A673 (cell line): ENCODE data around the gene SMAD5. TPM values are rescaled to one million over a fixed set of nuclear protein-coding genes. Genes with fewer than 3 reads are reported as not detected.

ENCODE experiments used
- BruUV-seq: library from RNA; stranded (reverse); fragments of 400-500 nt; replicated peaks from 2 replicates; lab custom pipeline; 2021; lab: Mats Ljungman, UMichigan
- CTCF ChIA-PET: fragments of 300-600 bp; sonication (Branson Sonifier 250); formaldehyde crosslinking; loops from one replicate; lab custom pipeline; 2022; ENCODE audit warnings: antibody characterized with exemption; lab: Charles Lee
- POLR2A ChIA-PET: fragments of 300-600 bp; sonication (Branson Sonifier 250); formaldehyde crosslinking; loops from one replicate; lab custom pipeline; 2022; ENCODE audit warnings: antibody characterized with exemption; ENCODE audit not compliant: low non-redundant PET; lab: Charles Lee
- DNase-seq: peaks from one replicate; pipeline ENCODE4 v3.0.0-alpha.2; 2015; ENCODE audit warnings: low spot score
- H3K27ac ChIP-seq: fragments of 200-600 bp; sonication (generic); 2 replicates; pipeline ENCODE4 v1.5.1; 2016; ENCODE audit warnings: mixed run types, low read depth, mild to moderate bottlenecking, mixed read lengths, antibody characterized with exemption, low read length; ENCODE audit not compliant: poor library complexity, severe bottlenecking
- H3K27me3 ChIP-seq: fragments of 200-600 bp; sonication (generic); replicated peaks from 2 replicates; pipeline ENCODE4 v1.6.1; 2017; ENCODE audit warnings: mixed run types, low read depth, mild to moderate bottlenecking, mixed read lengths, antibody characterized with exemption, low read length; ENCODE audit not compliant: insufficient read depth, poor library complexity
- H3K36me3 ChIP-seq: fragments of 200-600 bp; sonication (generic); 2 replicates; pipeline ENCODE4 v1.6.1; 2016; ENCODE audit warnings: mixed run types, mild to moderate bottlenecking, mixed read lengths, antibody characterized with exemption, low read length; ENCODE audit not compliant: insufficient read depth, poor library complexity, severe bottlenecking
- H3K4me1 ChIP-seq: fragments of 200-600 bp; sonication (generic); 2 replicates; pipeline ENCODE4 v1.6.1; 2017; ENCODE audit warnings: mixed run types, mild to moderate bottlenecking, mixed read lengths, antibody characterized with exemption, low read length; ENCODE audit not compliant: insufficient read depth, poor library complexity, severe bottlenecking
- H3K4me3 ChIP-seq: fragments of 200-600 bp; sonication (generic); 2 replicates; pipeline ENCODE4 v1.5.1; 2016; ENCODE audit warnings: low read depth, mixed run types, mild to moderate bottlenecking, mixed read lengths, low read length; ENCODE audit not compliant: poor library complexity, severe bottlenecking
- H3K9me3 ChIP-seq: fragments of 200-600 bp; sonication (generic); 2 replicates; pipeline ENCODE4 v1.6.1; 2016; ENCODE audit warnings: mixed run types, low read depth, mild to moderate bottlenecking, mixed read lengths, antibody characterized with exemption, low read length; ENCODE audit not compliant: poor library complexity, severe bottlenecking
- EZH2 ChIP-seq: fragments of 200-600 bp; sonication (generic); IDR thresholded peaks from 2 replicates; pipeline ENCODE4 v1.6.1; 2017; ENCODE audit warnings: borderline replicate concordance, low read depth, mild to moderate bottlenecking, mixed read lengths, antibody characterized with exemption, low read length; ENCODE audit not compliant: poor library complexity, severe bottlenecking
- intact Hi-C: fragments of 100-400 bp; cut with micrococcal nuclease; formaldehyde crosslinking; loops from one replicate; pipeline ENCODE4 v1.10.0; 2022; ENCODE audit not compliant: unreplicated experiment
- total RNA-seq: library from RNA; stranded (reverse); gene quantifications from 2 replicates; pipeline ENCODE4 v1.2.3, GENCODE V29; 2021
- TF ChIP-seq, protein P1 (sequence below): fragments of 300-800, 200-600 bp; sonication (generic); conservative IDR thresholded peaks from 2 replicates; pipeline ENCODE4 v1.5.1; 2017; ENCODE audit warnings: low read depth, mild to moderate bottlenecking, antibody characterized with exemption, low read length, moderate library complexity, mixed read lengths

SMAD5 gene
- total RNA-seq, 1 experiment from 2014 or later: 72.0 TPM

DNA sequence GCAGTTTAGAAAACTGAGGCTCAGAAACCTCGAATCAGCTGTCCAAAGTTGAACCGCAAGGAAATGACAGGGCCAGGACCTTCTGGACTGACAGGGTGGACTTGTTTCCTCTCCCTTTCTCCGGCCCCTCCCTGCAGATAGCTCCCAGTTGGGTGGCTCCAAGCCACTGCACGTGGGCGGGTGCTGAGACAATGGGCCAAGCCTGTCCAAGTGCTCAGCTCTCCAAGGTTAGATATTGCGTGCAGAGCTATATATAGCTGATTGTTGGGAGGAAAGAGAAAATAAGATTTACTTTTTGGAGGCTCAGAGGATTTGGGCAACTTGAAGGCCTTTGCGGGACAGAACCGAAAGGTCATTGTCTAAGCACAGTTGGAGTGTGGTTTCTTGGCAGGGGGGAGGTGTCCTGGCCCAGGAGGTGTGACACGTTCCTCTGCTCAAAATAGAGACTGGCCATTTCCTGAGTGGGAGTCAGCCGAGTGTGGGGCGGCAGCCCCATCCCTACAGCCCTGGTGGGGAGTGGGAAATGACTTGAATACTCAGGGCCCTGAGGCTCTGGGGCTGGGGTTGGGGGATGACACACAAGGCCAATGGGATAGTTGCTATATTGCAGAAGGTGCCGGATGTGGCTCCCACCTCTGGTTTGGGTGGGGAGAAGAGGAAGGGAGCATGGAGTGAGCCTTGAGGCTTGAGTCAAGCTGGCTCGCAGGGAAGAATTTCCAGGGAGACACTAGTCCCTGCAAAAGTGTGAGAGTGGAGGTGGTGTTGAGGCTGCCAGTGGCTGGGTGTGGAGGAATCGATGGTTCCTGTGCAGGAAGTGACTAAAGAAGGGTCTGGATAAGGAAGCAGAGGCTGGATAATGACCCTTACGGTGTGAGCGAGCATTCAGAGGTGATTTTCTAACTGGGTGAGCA lies 44.4 kb upstream of the SMAD5 start:
- no peak overlapping the region for H3K4me3 ChIP-seq
- H3K27ac ChIP-seq: no peak overlapping the region
- TF ChIP-seq, protein P1, sequence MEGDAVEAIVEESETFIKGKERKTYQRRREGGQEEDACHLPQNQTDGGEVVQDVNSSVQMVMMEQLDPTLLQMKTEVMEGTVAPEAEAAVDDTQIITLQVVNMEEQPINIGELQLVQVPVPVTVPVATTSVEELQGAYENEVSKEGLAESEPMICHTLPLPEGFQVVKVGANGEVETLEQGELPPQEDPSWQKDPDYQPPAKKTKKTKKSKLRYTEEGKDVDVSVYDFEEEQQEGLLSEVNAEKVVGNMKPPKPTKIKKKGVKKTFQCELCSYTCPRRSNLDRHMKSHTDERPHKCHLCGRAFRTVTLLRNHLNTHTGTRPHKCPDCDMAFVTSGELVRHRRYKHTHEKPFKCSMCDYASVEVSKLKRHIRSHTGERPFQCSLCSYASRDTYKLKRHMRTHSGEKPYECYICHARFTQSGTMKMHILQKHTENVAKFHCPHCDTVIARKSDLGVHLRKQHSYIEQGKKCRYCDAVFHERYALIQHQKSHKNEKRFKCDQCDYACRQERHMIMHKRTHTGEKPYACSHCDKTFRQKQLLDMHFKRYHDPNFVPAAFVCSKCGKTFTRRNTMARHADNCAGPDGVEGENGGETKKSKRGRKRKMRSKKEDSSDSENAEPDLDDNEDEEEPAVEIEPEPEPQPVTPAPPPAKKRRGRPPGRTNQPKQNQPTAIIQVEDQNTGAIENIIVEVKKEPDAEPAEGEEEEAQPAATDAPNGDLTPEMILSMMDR: no peak
- no peak for TF ChIP-seq EZH2
- H3K9me3 ChIP-seq: no peaks in the 10 kb centered on the region
- no peaks in the 10 kb centered on the region for H3K36me3 ChIP-seq
- DNase-seq: no peak
- intact Hi-C loops: no loop called here
- CTCF ChIA-PET: no interaction called here
- BruUV-seq: no TSS peak
- H3K4me1 ChIP-seq: no peaks in the 10 kb centered on the region
- H3K27me3 ChIP-seq: peaks cover 1% of the 10 kb centered on the region
- POLR2A ChIA-PET: no interaction called here

DNA sequence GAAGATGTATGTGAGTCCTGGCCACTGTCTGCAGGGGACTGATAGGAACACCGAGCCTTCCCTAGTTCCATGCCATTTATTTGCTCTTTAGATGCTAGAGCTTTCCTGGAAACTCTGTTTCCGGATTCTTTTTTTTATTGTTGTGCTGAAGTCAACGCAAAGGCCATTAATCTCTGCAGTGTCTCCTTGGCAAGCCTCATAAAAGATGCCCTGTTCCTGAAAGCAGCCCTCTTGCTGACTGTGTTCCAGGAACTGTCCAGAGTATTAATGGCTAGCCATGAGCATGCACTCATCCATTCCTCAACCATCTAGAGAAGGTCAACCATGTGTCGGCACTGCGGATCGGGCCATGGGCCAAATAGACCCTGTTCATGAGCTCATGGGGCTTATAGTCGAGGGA lies 42.9 kb upstream of the SMAD5 start:
- Histone ChIP-seq H3K27me3 (no peaks in the 10 kb centered on the region), H3K4me3 (no peak overlapping the region), H3K9me3 (no peaks in the 10 kb centered on the region), H3K27ac (no peak overlapping the region), H3K4me1 (peaks cover 8% of the 10 kb centered on the region), H3K36me3 (no peaks in the 10 kb centered on the region)
- CTCF ChIA-PET: no interaction called here
- TF ChIP-seq, protein P1: no peak
- POLR2A ChIA-PET: no interaction called here
- BruUV-seq: no TSS peak
- intact Hi-C loops: no loop called here
- no peak for DNase-seq

DNA sequence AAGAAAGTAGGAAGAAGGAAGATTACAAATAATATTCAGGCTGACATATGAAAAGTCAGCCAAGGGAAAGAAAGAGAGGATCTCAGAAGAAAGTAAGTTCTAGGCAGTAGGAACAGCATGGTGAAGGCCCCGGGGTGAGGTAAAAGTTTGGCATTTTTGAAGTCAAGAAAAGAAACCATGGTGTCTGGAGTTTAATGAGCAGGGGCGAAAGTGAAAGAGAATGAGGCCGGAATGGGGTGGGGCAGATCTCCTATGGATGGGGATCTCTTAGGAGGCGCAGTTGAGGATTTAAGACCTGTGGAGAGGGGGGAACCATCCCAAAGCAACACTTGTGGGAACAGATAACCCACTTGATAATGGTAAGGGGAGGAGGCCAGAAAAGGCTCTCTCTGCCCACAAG lies 42.3 kb upstream of the SMAD5 start:
- no peak overlapping the region for H3K27ac ChIP-seq
- DNase-seq: no peak
- BruUV-seq: no TSS peak
- intact Hi-C loops: no loop called here
- peaks cover 8% of the 10 kb centered on the region for H3K4me1 ChIP-seq
- no peaks in the 10 kb centered on the region for H3K27me3 ChIP-seq
- H3K36me3 ChIP-seq: no peaks in the 10 kb centered on the region
- no peak overlapping the region for H3K4me3 ChIP-seq
- no peaks in the 10 kb centered on the region for H3K9me3 ChIP-seq
- TF ChIP-seq, protein P1: no peak
- no peak for TF ChIP-seq EZH2
- CTCF ChIA-PET: no interaction called here
- POLR2A ChIA-PET: no interaction called here
